MCF 10A (cell line): ENCODE data around the gene CIPC. TPM values are rescaled to one million over a fixed set of nuclear protein-coding genes. Genes with fewer than 3 reads are reported as not detected.
A peak's percentile ranks its signal among the peaks of the same experiment; 100 is the strongest.

Experiments used
- BruUV-seq: library from RNA; stranded (reverse); fragments of 400-500 nt; replicated peaks from 2 replicates; lab custom pipeline; 2021; lab: Mats Ljungman, UMichigan
- CTCF ChIA-PET: fragments of 300-600 bp; sonication (Branson Sonifier 250); formaldehyde crosslinking; extraction: SDS; loops from one replicate; lab custom pipeline; 2021; ENCODE audit warnings: antibody characterized with exemption, inconsistent platforms; lab: Yijun Ruan, JAX
- POLR2A ChIA-PET: fragments of 300-600, 350-650 bp; sonication (Branson Sonifier 250); formaldehyde crosslinking; extraction: SDS; loops from one replicate; lab custom pipeline; 2020; ENCODE audit warnings: antibody characterized with exemption, inconsistent platforms; lab: Yijun Ruan, JAX
- DNase-seq: peaks from one replicate; pipeline ENCODE4 v3.0.0-alpha.2; 2018; ENCODE audit not compliant: unreplicated experiment
- H3K27ac Mint-ChIP-seq: one replicate; pipeline ENCODE4 v1.8.0; 2022; ENCODE audit warnings: mild to moderate bottlenecking, low read depth, mixed read lengths; ENCODE audit not compliant: unreplicated experiment
- H3K27me3 Mint-ChIP-seq: one replicate; pipeline ENCODE4 v1.8.0; 2022; ENCODE audit warnings: mixed read lengths; ENCODE audit not compliant: insufficient read depth, unreplicated experiment
- H3K36me3 Mint-ChIP-seq: one replicate; pipeline ENCODE4 v1.8.0; 2022; ENCODE audit warnings: mild to moderate bottlenecking, moderate library complexity, mixed read lengths; ENCODE audit not compliant: insufficient read depth, unreplicated experiment
- H3K4me1 Mint-ChIP-seq: one replicate; pipeline ENCODE4 v1.8.0; 2022; ENCODE audit warnings: mixed read lengths; ENCODE audit not compliant: insufficient read depth, unreplicated experiment
- H3K4me3 Mint-ChIP-seq: one replicate; pipeline ENCODE4 v1.8.0; 2022; ENCODE audit warnings: mild to moderate bottlenecking, moderate library complexity, mixed read lengths; ENCODE audit not compliant: unreplicated experiment
- H3K9me3 Mint-ChIP-seq: one replicate; pipeline ENCODE4 v1.8.0; 2022; ENCODE audit warnings: mixed read lengths; ENCODE audit not compliant: unreplicated experiment
- CTCF ChIP-seq: fragments of 200-600 bp; IDR thresholded peaks from one replicate; pipeline ENCODE4 v1.8.0; 2022; ENCODE audit warnings: antibody characterized with exemption, mild to moderate bottlenecking; ENCODE audit not compliant: unreplicated experiment
- intact Hi-C: fragments of 100-400 bp; cut with micrococcal nuclease; formaldehyde crosslinking; loops from 2 replicates; pipeline ENCODE4 v1.14.1; 2022
- total RNA-seq: library from RNA; stranded (reverse); gene quantifications from 2 replicates; pipeline ENCODE4 v1.2.3, GENCODE V29; 2022

CIPC gene
- total RNA-seq, 1 experiment from 2014 or later = 9.7 TPM

DNA sequence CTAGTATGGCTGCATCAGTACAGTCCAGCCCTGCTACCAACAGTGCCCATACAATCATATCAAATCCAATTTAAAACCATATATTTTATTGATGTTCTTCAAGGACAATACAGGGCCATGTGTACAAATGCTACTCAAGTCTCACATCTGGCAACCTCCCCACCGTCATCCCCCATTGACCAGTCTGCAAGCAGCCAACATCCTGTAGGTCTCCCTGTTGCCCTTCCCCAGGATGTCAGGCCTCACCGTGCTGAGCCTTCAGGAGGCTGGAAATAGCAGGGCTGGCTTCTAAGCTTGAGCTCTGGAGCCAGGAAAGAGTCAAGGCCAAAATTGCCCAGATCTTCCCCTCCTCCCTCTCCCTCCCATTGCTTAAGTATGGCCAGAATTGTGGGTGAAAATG is 33.1 kb downstream of the CIPC start:
- CTCF ChIA-PET = interaction anchor here (0.6 to 1.3 kb wide), 2 partner anchors 23 to 50 kb away, joined by 3 to 4 read pairs; partner anchors contain the start of gene TMEM63C
- H3K36me3 Mint-ChIP-seq = no peaks in the 10 kb centered on the region
- POLR2A ChIA-PET = no interaction called here
- BruUV-seq = no TSS peak
- H3K4me3 Mint-ChIP-seq = no peak overlapping the region
- H3K9me3 Mint-ChIP-seq = no peaks in the 10 kb centered on the region
- H3K27ac Mint-ChIP-seq = no peak overlapping the region
- H3K4me1 Mint-ChIP-seq = peaks cover 19% of the 10 kb centered on the region
- DNase-seq = no peak
- H3K27me3 Mint-ChIP-seq = peaks cover 44% of the 10 kb centered on the region
- intact Hi-C loops = no loop called here
- TF ChIP-seq CTCF = no peak

GRCh38 chr14:77131871-77132486 is 33.9 kb downstream of the CIPC start:
- Mint-ChIP-seq H3K9me3 (no peaks in the 10 kb centered on the region), H3K27ac (no peak overlapping the region), H3K27me3 (peaks cover 52% of the 10 kb centered on the region), H3K4me3 (no peak overlapping the region), H3K36me3 (no peaks in the 10 kb centered on the region), H3K4me1 (peaks cover 19% of the 10 kb centered on the region)
- intact Hi-C loops = no loop called here
- DNase-seq = no peak
- TF ChIP-seq CTCF = no peak
- BruUV-seq = no TSS peak
- ChIA-PET POLR2A (no interaction called here), CTCF (interaction anchor here (0.6 to 1.3 kb wide), 3 partner anchors 22 to 80 kb away, joined by 3 to 4 read pairs (median 3); no protein-coding TSS in a partner anchor)

DNA sequence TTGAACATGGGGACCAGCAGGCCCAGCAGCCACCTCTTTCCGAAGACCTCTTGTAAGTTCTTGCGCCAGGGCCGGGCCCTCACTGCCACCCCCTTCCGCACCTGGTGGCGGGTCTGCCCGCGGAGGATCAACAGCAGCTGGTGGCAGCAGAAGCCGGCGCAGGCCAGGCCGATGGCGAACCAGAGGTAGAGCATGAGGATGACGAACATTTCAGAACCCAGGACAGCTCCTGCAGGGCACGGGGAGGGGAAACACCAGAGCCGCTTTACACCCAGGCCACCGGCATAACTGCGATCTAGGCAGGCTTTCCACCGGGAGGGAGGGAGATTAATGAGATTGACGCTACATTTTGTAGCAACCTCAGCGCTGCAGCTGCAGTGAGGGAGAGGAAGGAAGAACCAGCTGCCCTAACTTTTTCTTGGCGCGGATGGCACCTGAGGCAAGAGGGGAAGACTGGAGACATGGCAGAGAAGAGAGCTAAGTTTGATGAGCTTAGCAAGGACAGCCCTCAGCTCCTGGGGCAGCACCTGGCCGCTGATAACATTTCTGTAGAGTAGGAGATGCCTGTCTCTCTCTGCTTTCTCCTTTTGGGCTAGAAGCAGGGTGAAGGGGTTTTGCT is 35.8 kb downstream of the CIPC start:
- Mint-ChIP-seq H3K4me1 (peaks cover 5% of the 10 kb centered on the region), H3K36me3 (no peaks in the 10 kb centered on the region), H3K4me3 (no peak overlapping the region), H3K27ac (no peak overlapping the region), H3K27me3 (peaks cover 64% of the 10 kb centered on the region), H3K9me3 (no peaks in the 10 kb centered on the region)
- BruUV-seq = no TSS peak
- intact Hi-C loops = no loop called here
- no peak for TF ChIP-seq CTCF
- ChIA-PET CTCF (interaction anchor here (1.0 to 5.7 kb wide), 4 partner anchors 8 to 183 kb away, joined by 3 to 57 read pairs (median 5); no protein-coding TSS in a partner anchor), POLR2A (interaction anchor here (0.5 to 1.8 kb wide), 5 partner anchors 9 to 419 kb away, joined by 3 to 6 read pairs (median 4); no protein-coding TSS in a partner anchor)
- peak; percentile 72 for DNase-seq

DNA sequence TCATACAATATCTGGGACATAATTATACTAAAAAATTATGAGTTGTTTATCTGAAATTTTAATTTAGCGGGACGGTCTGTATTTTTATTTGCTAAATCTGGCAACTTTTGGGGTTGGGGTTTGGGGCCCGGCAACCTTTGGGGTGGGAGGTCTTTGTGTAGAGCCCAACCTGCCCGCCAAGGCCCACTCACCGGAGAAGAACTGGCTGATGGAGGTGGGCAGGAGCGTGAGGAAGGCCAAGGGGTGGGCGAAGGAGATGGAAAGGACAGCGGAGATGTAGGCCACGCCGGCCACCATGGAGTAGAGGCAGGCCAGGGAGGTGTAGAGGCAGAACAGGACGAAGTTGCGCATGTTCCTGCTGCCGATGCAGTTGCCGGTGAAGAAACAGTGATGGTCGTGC is 41.0 kb downstream of the CIPC start:
- BruUV-seq = no TSS peak
- intact Hi-C loops = no loop called here
- TF ChIP-seq CTCF = no peak
- CTCF ChIA-PET = interaction anchor here (0.5 to 1.2 kb wide), 3 partner anchors 12 to 1232 kb away, joined by 3 to 4 read pairs (median 4); no protein-coding TSS in a partner anchor
- peaks cover 89% of the 10 kb centered on the region for H3K27me3 Mint-ChIP-seq
- H3K9me3 Mint-ChIP-seq = no peaks in the 10 kb centered on the region
- no peak overlapping the region for H3K4me3 Mint-ChIP-seq
- no peaks in the 10 kb centered on the region for H3K36me3 Mint-ChIP-seq
- DNase-seq = no peak
- no peak overlapping the region for H3K27ac Mint-ChIP-seq
- H3K4me1 Mint-ChIP-seq = peaks cover under 1% of the 10 kb centered on the region
- POLR2A ChIA-PET = no interaction called here
